ENCODE data around the gene SPOCK2.

The SPOCK2 gene

GRCh38 chr10:72009051-72009424 is 79.3 kb downstream of the SPOCK2 start:
- no peak for DNase-seq (ENCODE audit: low read depth)

Measured in activated T-helper 9 cell treated with anti-CD3 and anti-CD28 coated beads, Interleukin-2, amount 50 U/mL, for 16 hours (primary cell).